ENCODE data around the gene ANKRD17. TPM values are rescaled to one million over a fixed set of nuclear protein-coding genes. Genes with fewer than 3 reads are reported as not detected.

ANKRD17 gene
- total RNA-seq, 2 experiments from 2014 or later = 61.6 to 62.6 TPM

GRCh38 chr4:73152893-73153292, 105.7 kb downstream of the ANKRD17 start:
- ChIA-PET CTCF (no interaction called here), POLR2A (no interaction called here)

- CTCF ChIA-PET = no interaction called here
- POLR2A ChIA-PET = no interaction called here
These were observed 115.5 kb downstream of the ANKRD17 start for GRCh38 chr4:73142995-73143547.

GRCh38 chr4:73139991-73140390, 118.6 kb downstream of the ANKRD17 start:
- CTCF ChIA-PET = no interaction called here
- POLR2A ChIA-PET = interaction anchor here (0.6 kb wide), 1 partner anchor 748 kb away, joined by 3 read pairs; no protein-coding TSS in a partner anchor

- ChIA-PET CTCF (interaction anchor here (0.9 kb wide), 1 partner anchor 9 kb away, joined by 3 read pairs; no protein-coding TSS in a partner anchor), POLR2A (no interaction called here)
These were observed 119.4 kb downstream of the ANKRD17 start for GRCh38 chr4:73139245-73139644.

GRCh38 chr4:73137121-73137520, 121.5 kb downstream of the ANKRD17 start:
- ChIA-PET POLR2A (no interaction called here), CTCF (no interaction called here)

- ChIA-PET POLR2A (no interaction called here), CTCF (no interaction called here)
These were observed 124.8 kb downstream of the ANKRD17 start for GRCh38 chr4:73133784-73134183.

GRCh38 chr4:73131281-73131680, 127.3 kb downstream of the ANKRD17 start:
- ChIA-PET POLR2A (no interaction called here), CTCF (interaction anchor here (0.7 kb wide), 1 partner anchor 34 kb away, joined by 3 read pairs; no protein-coding TSS in a partner anchor)

- POLR2A ChIA-PET = no interaction called here
- CTCF ChIA-PET = interaction anchor here (0.6 to 1.0 kb wide), 2 partner anchors 9 to 111 kb away, joined by 3 read pairs; no protein-coding TSS in a partner anchor
These were observed 129.3 kb downstream of the ANKRD17 start for GRCh38 chr4:73129319-73129718.

GRCh38 chr4:73127839-73128453, 130.7 kb downstream of the ANKRD17 start:
- POLR2A ChIA-PET = no interaction called here
- CTCF ChIA-PET = no interaction called here

- CTCF ChIA-PET = interaction anchor here (0.9 kb wide), 1 partner anchor 148 kb away, joined by 3 read pairs; no protein-coding TSS in a partner anchor
- POLR2A ChIA-PET = no interaction called here
These were observed 149.1 kb downstream of the ANKRD17 start for GRCh38 chr4:73109493-73109892.

- ChIA-PET POLR2A (no interaction called here), CTCF (interaction anchor here (0.6 kb wide), 1 partner anchor 201 kb away, joined by 4 read pairs; no protein-coding TSS in a partner anchor)
These were observed 153.9 kb downstream of the ANKRD17 start for GRCh38 chr4:73104695-73105094.

GRCh38 chr4:73103799-73104503, 154.6 kb downstream of the ANKRD17 start:
- POLR2A ChIA-PET = no interaction called here
- CTCF ChIA-PET = interaction anchor here (0.6 kb wide), 1 partner anchor 202 kb away, joined by 4 read pairs; no protein-coding TSS in a partner anchor

- ChIA-PET CTCF (no interaction called here), POLR2A (no interaction called here)
These were observed 159.5 kb downstream of the ANKRD17 start for GRCh38 chr4:73099143-73099542.

- ChIA-PET POLR2A (no interaction called here), CTCF (no interaction called here)
These were observed 159.9 kb downstream of the ANKRD17 start for GRCh38 chr4:73098713-73099112.

GRCh38 chr4:73098016-73098415, 160.6 kb downstream of the ANKRD17 start:
- ChIA-PET CTCF (no interaction called here), POLR2A (no interaction called here)

- POLR2A ChIA-PET = no interaction called here
- CTCF ChIA-PET = interaction anchor here (0.7 kb wide), 2 partner anchors 21 to 517 kb away, joined by 3 read pairs; no protein-coding TSS in a partner anchor
These were observed 165.7 kb downstream of the ANKRD17 start for GRCh38 chr4:73092868-73093267.

GRCh38 chr4:73090738-73091137, 167.9 kb downstream of the ANKRD17 start:
- ChIA-PET CTCF (no interaction called here), POLR2A (no interaction called here)

GRCh38 chr4:73087871-73088270, 170.7 kb downstream of the ANKRD17 start:
- ChIA-PET CTCF (no interaction called here), POLR2A (no interaction called here)

- ChIA-PET CTCF (no interaction called here), POLR2A (no interaction called here)
These were observed 172.3 kb downstream of the ANKRD17 start for GRCh38 chr4:73086095-73086868.

- ChIA-PET CTCF (no interaction called here), POLR2A (no interaction called here)
These were observed 177.8 kb downstream of the ANKRD17 start for GRCh38 chr4:73080789-73081188.
